HK-2 (cell line): Measurements from ENCODE around the gene ANKFY1.

Source experiments
- DNase-seq: peaks from one replicate; pipeline ENCODE4 v3.0.0-alpha.2; 2018; ENCODE audit not compliant: unreplicated experiment

Gene ANKFY1

DNA sequence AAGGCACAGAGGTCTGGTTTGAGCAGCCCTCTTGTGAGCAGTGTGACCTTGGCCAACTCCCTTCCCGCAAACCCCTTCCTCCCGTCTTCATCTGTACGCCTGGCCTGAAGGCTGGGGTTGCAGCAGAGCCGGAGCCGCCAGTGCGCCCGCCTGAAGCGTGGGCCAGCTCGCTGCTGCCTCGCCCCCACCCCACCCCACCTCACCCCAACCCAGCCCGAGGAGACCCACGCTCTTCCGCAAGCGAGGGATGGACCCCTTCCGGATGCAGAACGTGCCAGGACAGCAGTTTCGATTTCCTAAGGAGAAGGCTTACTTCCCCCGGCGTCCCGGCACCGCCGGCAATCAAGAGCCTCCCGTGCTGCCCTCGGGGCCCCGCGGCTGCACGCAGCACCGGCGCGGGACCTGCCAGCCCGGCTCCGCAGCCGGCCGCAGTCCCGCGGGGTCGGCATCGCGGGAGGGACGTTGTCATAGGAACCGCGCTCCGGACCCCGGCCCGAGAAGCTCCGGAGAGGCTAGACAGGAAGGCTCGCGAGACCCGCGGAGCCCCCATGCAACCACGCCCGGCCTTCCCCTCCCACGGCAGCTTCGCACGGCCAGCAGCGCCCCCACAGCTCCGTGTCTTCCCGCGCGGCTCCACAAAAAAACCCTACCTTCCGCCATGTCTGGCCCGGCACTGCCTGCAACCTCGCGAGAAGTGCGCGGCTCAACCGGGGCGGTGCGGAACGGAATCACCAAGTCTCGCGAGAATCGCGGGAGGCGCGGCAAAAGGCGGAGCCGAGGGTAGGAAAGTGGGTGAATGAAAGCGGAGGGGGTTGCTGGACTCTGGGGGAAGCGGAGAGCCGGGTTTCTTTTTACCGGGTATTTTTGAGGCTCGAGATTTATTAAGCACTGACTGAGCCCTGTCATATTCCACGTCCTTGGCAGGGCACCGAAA is at the start of gene ANKFY1:
ANKFY1 (minus strand) TSS at position 698 of the 934 bp plus-strand sequence; CDS start at position 660, 38 bp downstream.
- peak; percentile 98 for DNase-seq

DNA sequence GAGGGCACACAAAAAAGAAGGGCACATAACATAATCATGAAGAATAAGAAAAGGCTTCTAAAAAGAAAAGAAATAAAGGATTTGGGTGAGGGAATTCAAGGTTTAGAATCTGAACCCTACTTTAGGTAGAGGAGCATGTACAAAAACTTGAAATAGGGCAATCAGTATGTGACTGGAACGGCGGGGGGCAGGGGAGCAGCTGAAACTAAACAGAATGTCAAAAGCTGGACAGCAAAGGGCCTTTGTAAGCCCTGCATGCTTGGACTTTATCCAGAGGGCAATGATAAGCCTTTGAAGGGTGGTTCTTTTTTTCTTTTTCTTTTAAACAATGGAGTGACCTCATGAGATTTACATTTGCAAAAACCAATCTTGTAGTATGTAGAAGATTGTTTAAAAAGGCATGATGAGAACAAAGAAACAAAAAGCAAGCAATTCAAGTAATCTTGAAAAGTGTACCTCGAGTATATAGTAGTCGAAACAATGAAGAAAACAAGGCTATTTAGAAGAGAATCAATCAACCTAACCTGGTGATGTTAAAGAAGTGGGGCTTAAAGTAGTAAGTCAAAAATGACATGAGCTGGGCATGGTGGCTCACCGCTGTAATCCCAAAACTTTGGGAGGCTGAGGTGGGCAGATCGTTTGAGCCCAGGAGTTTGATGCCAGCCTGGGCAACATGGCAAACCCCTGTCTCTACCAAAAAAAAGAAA is 46.7 kb upstream of the ANKFY1 start:
- DNase-seq = no peak

DNA sequence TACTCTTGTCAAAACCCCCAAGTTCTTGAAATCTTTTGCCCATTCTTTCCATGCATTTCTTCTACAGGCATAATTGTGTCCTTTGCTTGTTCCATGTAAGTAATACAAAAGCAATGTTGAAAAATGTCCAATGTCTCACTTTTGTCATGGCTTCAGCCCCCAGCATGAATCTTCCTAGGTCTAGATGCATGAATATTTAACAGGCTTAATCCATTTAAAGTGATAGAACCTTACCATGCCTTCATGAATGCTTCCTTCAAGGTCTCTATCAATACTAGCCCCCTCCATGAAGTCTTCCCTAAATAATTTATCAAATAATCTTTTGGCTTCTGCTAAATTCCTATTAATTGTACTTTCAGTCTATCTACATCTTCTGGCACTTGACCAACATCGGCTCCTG is 46.1 kb upstream of the ANKFY1 start:
- DNase-seq = no peak

- no peak for DNase-seq
These were observed 43.6 kb upstream of the ANKFY1 start for GRCh38 chr17:4307179-4307930.

DNA sequence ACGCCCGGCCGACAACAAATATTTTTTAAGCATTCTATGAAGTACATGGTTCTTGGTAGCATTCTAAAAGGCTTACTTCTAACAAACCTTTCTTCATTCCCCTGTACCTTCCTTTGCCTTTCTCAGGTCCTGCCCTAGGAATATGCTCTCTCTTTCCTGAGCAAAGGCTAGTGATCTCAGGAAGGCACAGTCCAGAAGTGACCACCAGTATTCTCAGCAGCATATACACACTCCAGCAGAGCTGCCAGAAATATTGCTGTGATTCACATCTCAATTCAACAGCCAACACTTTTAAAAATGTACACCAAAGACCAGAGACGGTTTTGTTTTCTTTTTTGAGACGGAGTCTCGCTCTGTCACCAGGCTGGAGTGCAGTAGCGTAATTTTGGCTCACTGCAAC is 41.4 kb upstream of the ANKFY1 start:
- no peak for DNase-seq

DNA sequence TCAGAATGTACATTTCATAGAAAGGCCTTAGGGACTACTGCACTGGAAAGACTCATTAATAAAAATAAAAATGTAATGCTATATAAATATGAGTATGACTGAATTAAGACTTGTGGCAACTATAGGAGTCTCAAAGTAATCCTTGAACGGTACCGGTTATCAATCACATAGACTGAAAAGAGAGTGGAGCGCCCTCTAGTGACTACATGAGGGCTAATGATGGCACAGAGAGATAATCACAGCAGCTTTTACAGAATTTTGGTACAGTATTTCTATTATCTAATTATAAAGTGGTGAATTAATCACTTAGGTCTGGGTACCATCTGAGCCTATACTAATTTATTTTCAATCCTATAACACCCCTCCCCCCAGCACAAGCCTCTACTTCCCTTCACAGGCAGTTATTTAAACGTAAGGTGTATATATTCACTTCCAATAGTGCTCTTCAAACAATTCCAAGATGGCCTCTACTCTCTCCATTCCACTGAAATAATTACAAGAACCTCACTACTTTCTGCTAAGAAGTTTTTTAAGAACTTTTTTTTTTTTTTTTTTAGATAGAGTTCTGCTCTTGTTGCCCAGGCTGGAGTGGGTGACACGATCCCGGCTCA is 40.7 kb upstream of the ANKFY1 start:
- peak; percentile 17 for DNase-seq

- DNase-seq = no peak
These were observed 37.3 kb upstream of the ANKFY1 start for GRCh38 chr17:4301066-4301465.

DNA sequence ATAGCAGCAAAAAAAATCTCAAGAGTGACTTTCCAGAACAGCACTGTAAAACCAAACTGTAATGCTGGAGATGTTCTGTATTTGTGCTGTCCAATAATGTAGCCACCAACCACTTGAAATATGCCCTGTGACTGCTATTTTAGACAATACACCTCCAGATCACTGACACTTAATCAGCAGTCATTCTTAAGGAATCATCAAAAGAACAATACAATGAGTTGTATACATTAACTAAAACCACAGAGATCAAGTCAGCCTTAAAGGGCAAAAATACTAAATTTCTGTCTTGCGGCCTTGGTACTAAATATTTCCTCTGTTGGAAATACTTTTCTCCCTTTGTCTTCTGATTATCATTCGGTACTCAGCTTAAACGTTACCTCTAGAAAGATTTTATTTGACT is 33.6 kb upstream of the ANKFY1 start:
- DNase-seq = no peak

DNA sequence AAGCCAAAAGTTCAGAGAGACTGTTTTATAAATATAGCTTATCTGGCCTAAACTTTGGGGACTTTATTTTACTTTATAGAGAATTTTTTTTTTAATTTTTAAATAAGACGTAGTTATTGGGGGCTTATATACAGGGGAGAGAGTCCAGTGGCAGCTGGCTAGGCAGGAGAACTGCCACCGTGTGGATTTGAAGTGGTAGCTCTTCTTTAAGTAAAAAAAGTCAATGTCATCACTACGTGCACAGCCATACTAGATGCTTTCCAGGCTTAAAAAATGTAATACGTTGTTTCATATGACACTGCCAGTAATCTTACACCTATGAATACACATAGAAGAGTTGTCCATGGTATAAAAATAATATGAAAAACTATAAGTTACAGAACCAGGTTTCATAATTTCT is 31.9 kb upstream of the ANKFY1 start:
- DNase-seq = no peak

DNA sequence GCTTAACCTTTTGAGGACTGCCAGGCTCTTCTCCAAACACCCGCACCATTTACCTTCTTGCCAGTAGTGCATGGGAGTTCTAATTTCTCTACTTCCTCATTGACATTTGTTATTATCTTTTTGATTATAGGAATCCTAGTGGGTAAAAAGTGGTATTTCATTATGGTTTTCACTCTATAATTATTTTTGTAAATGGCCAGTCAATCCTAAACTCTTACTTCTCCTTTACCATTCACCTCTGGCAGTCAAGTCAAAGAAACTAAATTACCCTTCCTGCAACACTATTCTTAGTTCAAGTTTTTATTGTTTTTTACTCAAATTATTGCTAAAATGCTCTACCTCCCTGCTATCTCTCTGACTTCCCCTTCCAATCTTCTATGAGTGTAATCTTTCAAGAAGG is 29.8 kb upstream of the ANKFY1 start:
- DNase-seq = no peak

DNA sequence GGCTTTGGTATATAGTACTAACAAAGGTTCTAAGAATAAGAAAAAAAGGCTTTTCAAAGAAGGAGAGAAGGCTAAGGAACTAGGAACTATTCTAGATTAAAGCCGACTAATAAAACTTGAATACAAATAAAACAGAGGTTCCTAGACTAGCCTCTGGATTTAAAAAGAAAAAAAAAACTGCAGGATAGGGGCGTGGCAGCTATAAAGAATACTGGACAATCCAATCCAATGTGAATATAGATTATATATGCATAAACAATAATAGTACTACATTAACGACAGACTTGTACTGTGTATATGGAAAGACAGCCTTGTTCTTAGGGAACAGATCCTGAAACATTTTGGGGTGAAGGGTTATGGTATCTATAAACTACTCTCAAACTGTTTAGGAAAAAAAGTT is 23.9 kb upstream of the ANKFY1 start:
- no peak for DNase-seq

GRCh38 chr17:4276514-4276913 is 12.7 kb upstream of the ANKFY1 start:
- no peak for DNase-seq

DNA sequence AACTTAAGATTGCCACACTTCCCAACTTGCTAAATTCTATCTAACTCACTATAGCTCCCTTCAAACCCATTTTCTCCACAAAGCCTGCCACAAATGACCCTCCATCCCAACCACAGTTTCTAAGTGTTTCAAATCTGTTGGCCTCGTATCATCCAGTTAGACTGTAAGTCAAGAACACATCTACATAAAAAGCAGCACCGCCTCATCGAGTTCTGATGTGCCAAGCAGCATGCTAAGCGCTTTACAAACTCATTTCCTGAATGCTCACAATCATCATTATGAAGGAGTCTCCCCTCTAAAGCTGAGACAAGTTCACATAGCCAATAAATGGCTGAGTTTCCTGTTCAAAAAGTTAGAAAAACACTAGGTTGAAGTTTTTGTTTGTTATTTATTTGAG is 9.2 kb upstream of the ANKFY1 start:
- no peak for DNase-seq

DNA sequence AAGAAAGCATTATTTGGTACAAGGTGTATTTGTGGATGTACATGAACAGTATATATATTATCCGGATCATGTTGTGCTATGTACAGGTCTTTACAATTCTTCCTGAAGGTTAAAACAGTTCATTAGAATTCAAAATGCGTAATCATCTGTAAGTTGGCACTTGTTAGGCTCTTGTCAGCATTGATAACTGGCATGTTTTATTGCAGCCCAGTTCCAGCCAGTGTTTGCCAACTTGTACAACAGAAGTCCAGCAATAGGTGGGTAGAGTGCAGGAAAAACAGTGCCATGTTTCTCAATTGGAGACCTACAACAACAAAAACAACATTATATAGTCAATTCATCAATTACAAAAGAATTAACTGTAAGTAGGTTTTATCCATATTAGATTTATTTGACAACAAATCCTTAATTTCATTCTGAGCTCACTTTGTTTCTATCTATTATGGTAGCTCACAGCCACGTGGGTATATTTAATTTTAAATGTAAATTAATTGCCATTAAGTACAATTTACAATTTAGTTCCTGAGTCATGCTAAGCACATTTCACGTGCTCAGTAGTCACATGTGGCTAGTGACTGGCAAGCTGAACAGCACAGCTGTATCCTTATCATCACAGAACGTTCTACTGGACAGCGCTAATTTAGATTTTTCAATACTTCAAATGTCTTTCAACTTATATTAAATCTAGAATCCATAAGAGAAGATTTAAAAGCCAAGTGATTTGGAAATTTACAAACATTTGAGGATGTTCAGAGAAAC is 8.6 kb upstream of the ANKFY1 start:
- DNase-seq = no peak

GRCh38 chr17:4270736-4271135 is 7.0 kb upstream of the ANKFY1 start:
- no peak for DNase-seq

DNA sequence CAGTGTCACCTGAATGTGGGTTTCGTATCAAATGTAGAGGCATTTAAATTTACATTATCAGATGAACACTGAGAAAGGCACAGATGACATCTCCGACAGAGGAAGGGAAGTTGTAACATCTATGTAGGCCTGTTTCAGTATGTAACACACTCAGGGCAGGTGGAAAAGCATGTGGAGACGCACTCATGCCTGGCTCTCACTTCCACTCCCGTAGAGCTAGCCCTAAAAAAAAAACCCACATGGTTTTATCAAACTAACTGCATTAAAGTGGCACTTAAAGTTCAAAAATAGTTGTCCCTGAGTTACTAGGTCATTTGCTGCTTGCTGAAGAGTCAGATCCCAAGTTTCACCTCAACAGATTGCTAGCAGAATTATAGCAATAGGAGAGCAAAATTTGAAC is 6.1 kb upstream of the ANKFY1 start:
- DNase-seq = no peak

- DNase-seq = no peak
These were observed 3.6 kb upstream of the ANKFY1 start for GRCh38 chr17:4267402-4267801.

DNA sequence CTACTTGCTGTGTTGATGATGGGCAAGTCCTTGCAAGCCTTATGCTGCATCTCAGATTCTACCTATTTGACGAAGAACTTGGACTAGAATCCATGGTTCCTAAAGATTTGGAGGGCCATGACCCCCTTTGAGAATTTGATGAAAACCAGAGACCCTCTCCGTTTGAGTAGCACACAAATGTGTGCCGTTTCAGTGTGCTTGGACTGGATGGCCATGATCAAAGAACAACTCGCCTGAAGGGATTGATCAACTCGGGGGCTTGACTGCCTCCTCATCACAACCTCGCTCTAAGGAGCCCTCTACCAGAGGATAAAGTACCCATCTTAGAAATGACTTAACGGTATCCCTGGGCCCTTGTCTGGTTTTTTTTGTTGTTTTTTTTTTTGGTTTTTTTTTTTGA is 2.8 kb upstream of the ANKFY1 start:
- DNase-seq = no peak

GRCh38 chr17:4262703-4263102 is 1.1 kb downstream of the ANKFY1 start:
- DNase-seq = no peak

DNA sequence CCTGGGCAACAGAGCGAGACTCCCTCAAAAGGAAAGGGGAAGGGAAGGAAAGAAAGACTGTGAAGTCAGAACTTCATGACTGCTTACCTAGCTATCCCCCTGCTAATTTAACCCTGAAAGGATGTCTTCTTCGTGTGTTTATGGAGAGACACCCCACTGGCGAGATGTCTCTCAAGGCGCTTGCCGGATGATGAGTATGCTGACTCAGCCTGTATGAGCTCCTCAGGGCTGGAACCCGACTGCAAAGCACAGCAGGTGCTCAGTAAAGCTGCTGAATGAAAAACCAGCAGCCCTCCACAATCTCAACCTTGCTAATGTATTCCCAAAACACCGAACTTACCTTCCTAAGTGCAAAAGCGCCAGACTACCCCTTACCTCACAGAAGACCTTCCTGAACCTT is 2.3 kb downstream of the ANKFY1 start:
- no peak for DNase-seq

GRCh38 chr17:4258867-4259266 is 4.9 kb downstream of the ANKFY1 start:
- no peak for DNase-seq
